OCI-LY7 (cell line): ENCODE data around the gene ATP11C.

Experiments
- EZH2phosphoT487 ChIP-seq: fragments of 200-600 bp; sonication (generic); IDR thresholded peaks from 2 replicates; pipeline ENCODE4 v1.6.1; 2018; ENCODE audit warnings: low read depth, borderline replicate concordance, mild to moderate bottlenecking, mixed run types, antibody characterized with exemption, low read length, moderate library complexity, mixed read lengths
- TF ChIP-seq, protein P1 (sequence below): fragments of 200-600 bp; sonication (generic); conservative IDR thresholded peaks from 2 replicates; pipeline ENCODE4 v1.5.1; 2014; ENCODE audit warnings: mild to moderate bottlenecking, antibody characterized with exemption, low read length, moderate library complexity, mixed read lengths

- TF ChIP-seq, protein P1, sequence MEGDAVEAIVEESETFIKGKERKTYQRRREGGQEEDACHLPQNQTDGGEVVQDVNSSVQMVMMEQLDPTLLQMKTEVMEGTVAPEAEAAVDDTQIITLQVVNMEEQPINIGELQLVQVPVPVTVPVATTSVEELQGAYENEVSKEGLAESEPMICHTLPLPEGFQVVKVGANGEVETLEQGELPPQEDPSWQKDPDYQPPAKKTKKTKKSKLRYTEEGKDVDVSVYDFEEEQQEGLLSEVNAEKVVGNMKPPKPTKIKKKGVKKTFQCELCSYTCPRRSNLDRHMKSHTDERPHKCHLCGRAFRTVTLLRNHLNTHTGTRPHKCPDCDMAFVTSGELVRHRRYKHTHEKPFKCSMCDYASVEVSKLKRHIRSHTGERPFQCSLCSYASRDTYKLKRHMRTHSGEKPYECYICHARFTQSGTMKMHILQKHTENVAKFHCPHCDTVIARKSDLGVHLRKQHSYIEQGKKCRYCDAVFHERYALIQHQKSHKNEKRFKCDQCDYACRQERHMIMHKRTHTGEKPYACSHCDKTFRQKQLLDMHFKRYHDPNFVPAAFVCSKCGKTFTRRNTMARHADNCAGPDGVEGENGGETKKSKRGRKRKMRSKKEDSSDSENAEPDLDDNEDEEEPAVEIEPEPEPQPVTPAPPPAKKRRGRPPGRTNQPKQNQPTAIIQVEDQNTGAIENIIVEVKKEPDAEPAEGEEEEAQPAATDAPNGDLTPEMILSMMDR = no peak
- no peak for TF ChIP-seq EZH2phosphoT487
Measured at GRCh38 chrX:139889760-139890159, 43.1 kb downstream of the ATP11C start.
